Measurements from ENCODE around the gene TMEM203. TPM values are rescaled to one million over a fixed set of nuclear protein-coding genes. Genes with fewer than 3 reads are reported as not detected.
A peak's percentile ranks its signal among the peaks of the same experiment; 100 is the strongest.

TMEM203 gene
- total and polyA plus RNA-seq, 2 of the 13 experiments (the other 11 are each of a cell fraction or from before 2014, with no cell fraction given), result 23.4 to 36.7 TPM

DNA sequence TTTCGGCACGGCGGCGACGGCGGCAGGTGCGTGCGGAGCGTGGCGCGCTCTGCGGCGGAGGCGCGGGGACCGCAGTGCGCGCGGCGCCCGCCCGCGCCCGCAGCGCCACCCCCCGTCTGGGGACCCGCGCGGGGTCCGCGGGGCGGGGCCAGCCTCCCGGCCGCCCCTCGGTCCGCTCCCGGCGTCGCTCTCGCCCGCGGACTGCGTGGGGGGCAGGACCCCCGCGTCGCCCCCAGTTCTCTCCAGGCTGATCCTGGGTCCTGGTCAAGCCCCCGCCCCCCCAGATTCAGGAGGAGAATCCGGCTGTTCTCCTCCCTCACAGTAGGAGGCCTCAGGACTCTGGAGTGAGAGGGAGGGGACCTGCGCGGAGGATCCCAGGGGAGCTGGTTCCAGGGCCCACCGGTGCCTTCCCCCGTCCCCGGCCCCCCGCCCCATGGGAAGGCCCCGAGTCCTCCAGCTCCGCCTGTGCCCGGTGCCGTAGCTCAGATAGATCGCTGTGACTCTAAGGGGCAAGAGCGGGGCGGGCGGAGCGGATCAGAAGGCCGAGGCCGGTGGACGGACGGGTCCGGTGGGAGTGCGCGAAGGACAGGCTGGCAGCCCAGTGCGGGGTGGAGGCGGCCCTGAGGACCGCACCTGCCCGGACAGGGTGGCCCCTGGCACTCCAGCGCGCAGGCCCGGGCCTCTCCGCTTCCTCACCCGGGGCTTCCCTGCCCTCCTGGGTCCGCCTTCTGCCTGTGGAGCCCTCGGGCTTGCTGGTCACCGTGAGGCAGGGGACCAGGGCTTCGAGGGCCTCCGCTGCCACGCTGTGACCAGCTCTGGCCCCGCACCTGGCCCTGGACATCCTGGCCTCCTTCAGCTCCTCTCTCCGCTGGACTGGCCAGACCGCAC is 17.0 kb upstream of the TMEM203 start, which contains the start of gene RNF208 (continued):
- TF ChIP-seq, protein P1, sequence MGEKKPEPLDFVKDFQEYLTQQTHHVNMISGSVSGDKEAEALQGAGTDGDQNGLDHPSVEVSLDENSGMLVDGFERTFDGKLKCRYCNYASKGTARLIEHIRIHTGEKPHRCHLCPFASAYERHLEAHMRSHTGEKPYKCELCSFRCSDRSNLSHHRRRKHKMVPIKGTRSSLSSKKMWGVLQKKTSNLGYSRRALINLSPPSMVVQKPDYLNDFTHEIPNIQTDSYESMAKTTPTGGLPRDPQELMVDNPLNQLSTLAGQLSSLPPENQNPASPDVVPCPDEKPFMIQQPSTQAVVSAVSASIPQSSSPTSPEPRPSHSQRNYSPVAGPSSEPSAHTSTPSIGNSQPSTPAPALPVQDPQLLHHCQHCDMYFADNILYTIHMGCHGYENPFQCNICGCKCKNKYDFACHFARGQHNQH (CRISPR knock-in tag; IDR thresholded peaks at IDR 0.05), result 0 out of 2 replicates have a peak, but pooled peaks have one; percentile 14
- 0 out of 2 replicates have a peak, but pooled peaks have one; percentile 39 for TF ChIP-seq FOXC1 (CRISPR knock-in tag; IDR thresholded peaks at IDR 0.05; ENCODE audit: borderline replicate concordance)
- TF ChIP-seq TCF7 (IDR thresholded peaks at IDR 0.05; ENCODE audit: low read depth), result no peak
- TF ChIP-seq ZNF138 (CRISPR knock-in tag; IDR thresholded peaks at IDR 0.05; ENCODE audit: low read depth), result 0 out of 2 replicates have a peak, but pooled peaks have one; percentile 29
- TF ChIP-seq GABPB1 (CRISPR knock-in tag; IDR thresholded peaks at IDR 0.05), result peak; percentile 63; the same call in 1 of the 2 replicates
- TF ChIP-seq, protein P2, sequence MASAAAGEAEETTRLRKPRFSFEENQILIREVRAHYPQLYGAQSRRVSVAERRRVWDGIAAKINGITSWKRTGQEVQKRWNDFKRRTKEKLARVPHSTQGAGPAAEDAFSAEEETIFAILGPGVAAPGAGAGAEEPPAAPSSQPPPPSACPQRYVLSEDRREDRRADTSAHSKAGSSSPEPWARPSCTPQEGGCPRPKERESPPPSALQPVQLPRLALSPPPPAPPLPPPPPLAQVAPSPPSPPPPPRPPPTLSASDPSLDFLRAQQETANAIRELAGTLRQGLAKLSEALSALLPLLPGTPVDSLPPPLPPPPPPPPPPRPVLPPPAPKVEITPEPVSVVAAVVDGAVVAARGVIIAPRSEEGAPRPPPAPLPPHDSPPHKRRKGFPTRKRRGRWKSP (CRISPR knock-in tag; IDR thresholded peaks at IDR 0.05), result peak; percentile 68; the same call in 1 of the 2 replicates
- TF ChIP-seq ZNF672 (CRISPR knock-in tag; IDR thresholded peaks at IDR 0.05), result 0 out of 2 replicates have a peak, but pooled peaks have one; percentile 43
- TF ChIP-seq EP300 (IDR thresholded peaks at IDR 0.05; ENCODE audit: low read depth in 2 of 2, low read length in 2 of 2), result no peak
- no peak for TF ChIP-seq EP300 (CRISPR knock-in tag; IDR thresholded peaks at IDR 0.05; ENCODE audit: borderline replicate concordance)
- TF ChIP-seq ZNF121 (CRISPR knock-in tag; IDR thresholded peaks at IDR 0.05), result no peak
- TF ChIP-seq ERF (CRISPR knock-in tag; IDR thresholded peaks at IDR 0.05), result no peak
- TF ChIP-seq ZBTB7A (CRISPR knock-in tag; IDR thresholded peaks at IDR 0.05), result 0 out of 2 replicates have a peak, but pooled peaks have one; percentile 28
- TF ChIP-seq, protein P3, sequence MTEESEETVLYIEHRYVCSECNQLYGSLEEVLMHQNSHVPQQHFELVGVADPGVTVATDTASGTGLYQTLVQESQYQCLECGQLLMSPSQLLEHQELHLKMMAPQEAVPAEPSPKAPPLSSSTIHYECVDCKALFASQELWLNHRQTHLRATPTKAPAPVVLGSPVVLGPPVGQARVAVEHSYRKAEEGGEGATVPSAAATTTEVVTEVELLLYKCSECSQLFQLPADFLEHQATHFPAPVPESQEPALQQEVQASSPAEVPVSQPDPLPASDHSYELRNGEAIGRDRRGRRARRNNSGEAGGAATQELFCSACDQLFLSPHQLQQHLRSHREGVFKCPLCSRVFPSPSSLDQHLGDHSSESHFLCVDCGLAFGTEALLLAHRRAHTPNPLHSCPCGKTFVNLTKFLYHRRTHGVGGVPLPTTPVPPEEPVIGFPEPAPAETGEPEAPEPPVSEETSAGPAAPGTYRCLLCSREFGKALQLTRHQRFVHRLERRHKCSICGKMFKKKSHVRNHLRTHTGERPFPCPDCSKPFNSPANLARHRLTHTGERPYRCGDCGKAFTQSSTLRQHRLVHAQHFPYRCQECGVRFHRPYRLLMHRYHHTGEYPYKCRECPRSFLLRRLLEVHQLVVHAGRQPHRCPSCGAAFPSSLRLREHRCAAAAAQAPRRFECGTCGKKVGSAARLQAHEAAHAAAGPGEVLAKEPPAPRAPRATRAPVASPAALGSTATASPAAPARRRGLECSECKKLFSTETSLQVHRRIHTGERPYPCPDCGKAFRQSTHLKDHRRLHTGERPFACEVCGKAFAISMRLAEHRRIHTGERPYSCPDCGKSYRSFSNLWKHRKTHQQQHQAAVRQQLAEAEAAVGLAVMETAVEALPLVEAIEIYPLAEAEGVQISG (CRISPR knock-in tag; IDR thresholded peaks at IDR 0.05), result 0 out of 2 replicates have a peak, but pooled peaks have one; percentile 3
- TF ChIP-seq, protein P4, sequence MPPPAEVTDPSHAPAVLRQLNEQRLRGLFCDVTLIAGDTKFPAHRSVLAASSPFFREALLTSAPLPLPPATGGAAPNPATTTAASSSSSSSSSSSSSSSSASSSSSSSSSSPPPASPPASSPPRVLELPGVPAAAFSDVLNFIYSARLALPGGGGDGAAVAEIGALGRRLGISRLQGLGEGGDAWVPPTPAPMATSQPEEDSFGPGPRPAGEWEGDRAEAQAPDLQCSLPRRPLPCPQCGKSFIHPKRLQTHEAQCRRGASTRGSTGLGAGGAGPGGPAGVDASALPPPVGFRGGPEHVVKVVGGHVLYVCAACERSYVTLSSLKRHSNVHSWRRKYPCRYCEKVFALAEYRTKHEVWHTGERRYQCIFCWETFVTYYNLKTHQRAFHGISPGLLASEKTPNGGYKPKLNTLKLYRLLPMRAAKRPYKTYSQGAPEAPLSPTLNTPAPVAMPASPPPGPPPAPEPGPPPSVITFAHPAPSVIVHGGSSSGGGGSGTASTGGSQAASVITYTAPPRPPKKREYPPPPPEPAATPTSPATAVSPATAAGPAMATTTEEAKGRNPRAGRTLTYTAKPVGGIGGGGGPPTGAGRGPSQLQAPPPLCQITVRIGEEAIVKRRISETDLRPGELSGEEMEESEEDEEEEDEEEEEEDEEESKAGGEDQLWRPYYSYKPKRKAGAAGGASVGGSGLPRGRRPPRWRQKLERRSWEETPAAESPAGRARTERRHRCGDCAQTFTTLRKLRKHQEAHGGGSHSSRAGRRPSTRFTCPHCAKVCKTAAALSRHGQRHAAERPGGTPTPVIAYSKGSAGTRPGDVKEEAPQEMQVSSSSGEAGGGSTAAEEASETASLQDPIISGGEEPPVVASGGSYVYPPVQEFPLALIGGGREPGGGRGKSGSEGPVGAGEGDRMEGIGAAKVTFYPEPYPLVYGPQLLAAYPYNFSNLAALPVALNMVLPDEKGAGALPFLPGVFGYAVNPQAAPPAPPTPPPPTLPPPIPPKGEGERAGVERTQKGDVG (CRISPR knock-in tag; IDR thresholded peaks at IDR 0.05; ENCODE audit: borderline replicate concordance), result no peak
- TF ChIP-seq ZNF776 (CRISPR knock-in tag; IDR thresholded peaks at IDR 0.05), result peak; percentile 63; the same call in 1 of the 2 replicates
- 0 out of 2 replicates have a peak, but pooled peaks have one; percentile 0 for TF ChIP-seq SALL1 (CRISPR knock-in tag; IDR thresholded peaks at IDR 0.05)
- peak; percentile 51; the same call in 1 of the 2 replicates for TF ChIP-seq NFE2L1 (CRISPR knock-in tag; IDR thresholded peaks at IDR 0.05; ENCODE audit: borderline replicate concordance)
- peak; percentile 42 for TF ChIP-seq TAF1 (CRISPR knock-in tag; IDR thresholded peaks at IDR 0.05)
- no peak for TF ChIP-seq LCORL (IDR thresholded peaks at IDR 0.05)
- TF ChIP-seq LCORL (CRISPR knock-in tag; IDR thresholded peaks at IDR 0.05), result peak; percentile 40; the same call in 1 of the 2 replicates
- TF ChIP-seq NFYB (CRISPR knock-in tag; IDR thresholded peaks at IDR 0.05), result 0 out of 2 replicates have a peak, but pooled peaks have one; percentile 17
